ENCODE results near the gene GALNT15.

Gene GALNT15

DNA sequence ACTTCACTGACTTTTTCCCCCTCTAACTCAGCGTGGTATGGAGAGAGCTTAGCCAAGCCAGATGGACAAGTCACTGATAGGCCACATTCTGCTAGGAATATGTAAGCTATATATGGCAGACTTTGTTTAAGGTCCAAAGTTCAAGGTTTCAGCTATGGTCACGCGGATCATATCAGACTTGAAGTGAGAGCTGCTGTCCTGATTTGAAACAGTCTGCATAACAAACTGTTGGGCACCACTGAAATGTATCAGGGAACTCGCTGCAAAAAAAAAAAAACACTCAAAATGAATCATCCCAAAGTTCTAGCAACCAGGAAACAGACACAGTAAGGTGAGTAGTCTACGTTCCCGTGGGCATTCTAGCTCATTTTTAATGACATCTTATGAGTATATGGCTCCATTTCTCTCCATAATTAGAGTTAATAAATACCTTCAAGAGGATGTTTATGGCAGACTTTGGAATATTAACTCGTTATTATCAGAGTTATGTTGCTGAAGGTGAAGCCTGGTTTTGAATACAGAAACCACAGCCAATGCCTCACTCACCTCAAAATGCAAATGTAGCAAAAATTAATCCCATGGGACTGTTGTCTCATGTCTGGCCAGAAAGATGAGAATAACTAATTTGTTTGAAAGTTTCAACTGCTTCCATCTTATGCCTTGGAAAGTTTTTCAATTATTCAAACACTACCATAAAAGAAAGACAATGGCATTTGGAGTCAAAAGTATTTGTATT lies 77.9 kb downstream of the GALNT15 start:
- DNase-seq (ENCODE audit: low read depth in 2 of 3, low spot score in 2 of 3): no peak

DNA sequence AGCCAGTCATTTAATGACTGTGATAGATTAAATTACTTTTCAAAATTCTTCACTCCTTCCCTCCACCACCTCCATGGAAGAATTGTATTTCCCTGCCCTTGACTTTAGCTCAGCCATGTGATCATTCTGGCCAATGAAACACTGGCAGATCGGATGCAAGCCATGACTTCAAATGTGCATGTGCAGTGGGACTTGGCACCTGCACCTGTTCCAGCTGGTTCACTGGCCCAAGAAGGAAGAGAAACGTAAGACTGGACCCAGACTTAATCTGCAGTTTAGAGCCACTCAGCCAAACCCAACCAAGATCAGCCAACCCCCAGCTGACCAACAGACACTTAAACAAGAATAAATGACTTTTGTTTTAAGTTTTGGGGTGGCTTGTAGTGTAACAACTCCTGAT lies 78.5 kb downstream of the GALNT15 start:
- DNase-seq (ENCODE audit: low read depth in 2 of 3, low spot score in 2 of 3): no peak

DNA sequence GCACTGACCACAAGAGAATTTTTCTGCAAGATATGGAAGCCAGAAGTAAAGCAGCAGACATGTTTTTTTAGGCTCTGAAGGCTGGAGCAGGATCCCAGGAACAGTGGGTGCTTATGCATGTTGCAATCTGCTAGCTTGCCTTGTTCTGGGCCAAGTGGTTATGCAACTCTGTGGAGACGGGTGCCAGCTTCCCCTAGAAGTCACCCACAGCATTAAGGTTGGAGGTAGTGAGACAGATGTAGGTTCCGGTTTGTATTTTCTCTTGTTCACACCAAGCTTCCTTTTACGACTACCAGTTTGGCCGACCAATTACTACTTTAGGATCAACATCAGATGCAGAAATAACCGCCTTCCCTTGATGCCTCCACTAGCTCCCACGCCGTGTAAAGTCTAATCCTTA lies 79.1 kb downstream of the GALNT15 start:
- no peak for DNase-seq (ENCODE audit: low read depth in 2 of 3, low spot score in 2 of 3)

DNA sequence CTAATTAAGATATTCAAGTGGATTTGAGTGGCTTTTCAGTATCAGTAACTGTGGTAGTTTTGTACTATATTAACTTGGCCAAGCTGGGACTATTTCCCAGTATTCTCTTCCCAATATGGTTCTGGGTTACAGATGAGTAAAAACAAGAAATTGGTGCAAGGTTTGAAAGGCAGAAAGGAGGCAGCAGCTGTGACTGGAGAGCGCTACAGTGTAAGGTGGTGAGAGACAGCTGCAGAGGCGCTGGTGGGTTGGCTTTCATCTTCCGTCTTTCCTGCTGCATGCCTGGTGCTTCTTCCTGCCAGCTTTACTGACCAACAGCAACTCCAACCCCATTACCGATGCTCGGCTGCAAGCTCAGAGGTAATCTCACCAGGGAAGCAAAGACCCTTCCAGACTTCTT lies 80.4 kb downstream of the GALNT15 start:
- no peak for DNase-seq (ENCODE audit: low read depth in 2 of 3, low spot score in 2 of 3)

DNA sequence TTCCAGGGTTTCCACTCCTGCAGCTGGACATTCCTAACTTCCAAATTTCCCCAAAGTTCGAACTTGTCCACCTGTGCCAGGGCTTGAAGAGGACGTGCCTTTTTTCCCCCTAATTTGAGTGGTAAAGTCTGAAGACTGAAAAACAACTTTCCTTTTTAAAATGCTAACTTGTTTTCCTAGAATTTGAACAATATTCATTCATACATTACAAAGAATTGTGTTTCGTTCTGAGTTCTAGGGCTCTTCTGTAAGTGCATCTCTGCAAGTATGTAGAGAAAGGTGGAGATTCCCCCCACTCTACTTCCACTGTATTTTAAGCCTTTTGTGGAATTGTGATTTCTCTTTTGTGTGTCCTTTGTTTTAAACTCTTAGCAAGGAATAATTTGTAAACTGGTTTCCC lies 80.8 kb downstream of the GALNT15 start:
- DNase-seq (ENCODE audit: low read depth in 2 of 3, low spot score in 2 of 3): no peak

DNA sequence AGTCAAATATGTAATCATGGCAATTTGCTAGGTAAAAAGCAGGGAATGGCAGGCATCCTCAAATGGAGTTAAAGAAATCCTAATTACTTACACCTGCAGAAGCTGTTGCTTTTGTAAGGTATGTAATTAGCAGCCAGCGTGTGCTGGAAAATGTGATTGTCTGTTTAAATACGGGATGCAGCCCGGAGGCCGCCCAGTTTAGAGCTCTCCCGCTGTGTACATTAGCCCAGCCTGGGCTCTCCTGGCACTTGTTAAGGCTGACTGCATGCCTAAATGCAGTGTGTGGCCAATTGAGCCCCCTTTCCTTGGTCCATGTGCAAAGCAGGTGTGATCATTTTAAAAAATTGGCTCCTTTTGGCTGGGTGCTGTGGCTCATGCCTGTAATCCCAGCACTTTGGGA lies 81.2 kb downstream of the GALNT15 start:
- DNase-seq (ENCODE audit: low read depth in 2 of 3, low spot score in 2 of 3): no peak

DNA sequence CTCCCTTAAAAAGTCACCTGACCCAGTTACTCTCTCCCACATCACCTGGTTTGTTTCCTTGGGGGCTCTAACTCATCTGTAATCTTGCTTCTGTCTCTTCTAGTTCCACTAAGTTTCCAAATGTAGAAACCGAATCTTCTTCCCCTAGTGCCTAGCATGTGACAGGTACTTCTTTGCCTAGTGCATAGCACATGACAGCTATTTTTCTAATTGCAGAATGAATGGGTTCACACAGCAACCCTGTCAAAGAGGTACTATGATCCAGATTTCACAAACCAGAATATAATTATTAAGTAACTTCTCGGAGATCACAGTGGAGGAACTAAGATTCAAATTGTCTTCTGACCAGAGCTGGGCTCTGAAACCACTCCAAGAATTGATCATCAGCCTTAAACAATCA lies 82.8 kb downstream of the GALNT15 start:
- DNase-seq (ENCODE audit: low read depth in 2 of 3, low spot score in 2 of 3): no peak

DNA sequence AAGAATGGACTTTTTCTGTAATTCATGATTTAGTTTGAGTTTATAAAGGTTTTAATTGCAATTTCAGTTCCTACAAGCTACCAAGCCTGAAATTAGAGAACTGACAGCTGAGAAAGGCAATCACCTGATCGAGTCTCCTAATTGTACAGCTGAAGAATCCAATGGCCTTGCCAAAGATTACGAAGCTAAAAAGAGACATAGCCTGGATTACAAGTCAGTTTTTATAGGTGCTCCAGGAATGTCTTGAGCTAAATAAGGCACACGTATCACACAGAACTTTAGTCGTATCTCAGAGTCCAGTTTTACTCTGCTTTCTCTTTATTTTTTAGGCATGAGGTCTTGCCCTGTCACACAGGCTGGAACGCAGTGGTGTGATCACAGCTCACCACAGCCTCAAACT lies 83.7 kb downstream of the GALNT15 start:
- no peak for DNase-seq (ENCODE audit: low read depth in 2 of 3, low spot score in 2 of 3)

DNA sequence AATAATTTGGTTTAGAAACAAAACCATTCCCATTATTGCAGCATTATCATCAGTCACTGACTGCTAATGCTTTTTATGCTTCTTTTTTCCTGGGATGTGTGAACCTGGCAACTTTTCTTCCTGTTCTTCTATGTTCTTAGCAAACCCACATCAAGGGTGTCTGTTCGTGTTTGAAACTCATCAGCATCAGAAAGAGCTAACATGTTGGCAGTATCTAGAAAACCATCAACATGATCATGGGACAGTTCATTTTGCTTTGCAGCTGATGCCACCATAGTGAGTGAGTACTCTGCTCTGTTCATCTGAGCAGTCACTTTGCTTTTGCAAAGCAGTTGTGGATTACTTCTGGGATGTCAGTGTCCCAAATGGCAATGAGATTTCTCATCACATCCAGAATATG lies 84.4 kb downstream of the GALNT15 start:
- no peak for DNase-seq (ENCODE audit: low read depth in 2 of 3, low spot score in 2 of 3)

DNA sequence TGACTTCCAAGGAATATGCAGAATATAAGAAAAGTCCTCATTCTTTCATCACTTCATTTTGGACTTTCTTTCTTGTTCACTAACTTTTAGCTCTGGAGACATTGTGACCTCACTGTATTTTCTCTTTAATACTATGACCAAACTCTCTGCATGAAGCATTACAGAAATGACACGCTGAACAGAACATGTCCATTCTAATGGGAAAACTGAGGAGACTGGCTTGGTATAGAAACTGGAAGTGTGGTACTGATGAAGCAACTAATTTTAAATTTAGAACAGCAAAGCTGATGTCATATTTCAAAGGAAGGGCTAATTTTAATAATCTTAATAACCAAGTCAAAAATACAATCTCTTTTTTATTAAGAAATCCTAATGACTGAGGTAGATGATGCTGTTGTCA lies 85.6 kb downstream of the GALNT15 start:
- no peak for DNase-seq (ENCODE audit: low read depth in 2 of 3, low spot score in 2 of 3)

DNA sequence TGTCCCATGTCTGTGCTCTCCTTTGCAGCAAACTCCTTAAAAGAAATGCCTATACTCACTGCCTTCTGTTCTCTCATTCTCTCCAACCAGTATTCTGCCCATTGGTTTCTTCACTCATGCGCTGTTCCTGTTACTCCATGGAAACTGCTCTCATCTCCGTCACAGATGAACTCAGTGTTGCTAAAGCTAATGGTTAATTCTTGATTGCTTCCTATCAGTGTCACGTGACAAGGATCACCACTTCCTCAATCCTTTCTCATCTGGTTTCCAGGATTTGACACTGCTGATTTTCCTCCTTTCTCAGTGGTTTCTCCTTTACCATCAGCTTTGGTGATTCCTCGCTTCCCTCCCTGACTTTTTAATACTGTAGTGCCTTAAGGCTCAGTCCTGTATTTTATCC lies 87.7 kb downstream of the GALNT15 start:
- no peak for DNase-seq (ENCODE audit: low read depth in 2 of 3, low spot score in 2 of 3)

DNA sequence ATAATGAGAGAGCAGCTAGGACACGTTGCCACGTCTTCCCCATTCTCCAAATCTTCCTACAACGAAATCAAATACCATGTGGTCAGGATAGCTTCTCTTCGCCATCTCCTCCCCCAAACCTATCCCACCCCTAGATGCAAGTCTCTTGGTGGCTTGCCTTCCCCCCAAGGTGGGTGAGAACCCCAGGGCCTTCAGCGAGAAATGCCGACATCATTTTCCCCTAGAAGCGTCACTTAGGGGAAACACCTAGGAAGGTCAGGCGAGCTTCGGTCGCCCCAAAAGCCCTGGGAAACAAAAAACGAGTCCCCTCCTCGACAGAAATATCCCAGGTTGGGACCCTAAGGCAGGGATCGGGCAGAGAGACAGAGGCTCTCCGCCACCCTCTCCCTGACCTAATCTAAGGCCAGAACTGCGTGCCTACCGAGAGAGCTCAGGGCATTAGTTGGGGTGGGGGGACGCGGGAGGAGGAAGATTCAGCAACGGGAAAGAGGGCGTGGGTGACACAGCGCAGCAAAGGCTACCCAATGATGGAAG lies 89.8 kb downstream of the GALNT15 start:
- DNase-seq (ENCODE audit: low read depth in 2 of 3, low spot score in 2 of 3): no peak

DNA sequence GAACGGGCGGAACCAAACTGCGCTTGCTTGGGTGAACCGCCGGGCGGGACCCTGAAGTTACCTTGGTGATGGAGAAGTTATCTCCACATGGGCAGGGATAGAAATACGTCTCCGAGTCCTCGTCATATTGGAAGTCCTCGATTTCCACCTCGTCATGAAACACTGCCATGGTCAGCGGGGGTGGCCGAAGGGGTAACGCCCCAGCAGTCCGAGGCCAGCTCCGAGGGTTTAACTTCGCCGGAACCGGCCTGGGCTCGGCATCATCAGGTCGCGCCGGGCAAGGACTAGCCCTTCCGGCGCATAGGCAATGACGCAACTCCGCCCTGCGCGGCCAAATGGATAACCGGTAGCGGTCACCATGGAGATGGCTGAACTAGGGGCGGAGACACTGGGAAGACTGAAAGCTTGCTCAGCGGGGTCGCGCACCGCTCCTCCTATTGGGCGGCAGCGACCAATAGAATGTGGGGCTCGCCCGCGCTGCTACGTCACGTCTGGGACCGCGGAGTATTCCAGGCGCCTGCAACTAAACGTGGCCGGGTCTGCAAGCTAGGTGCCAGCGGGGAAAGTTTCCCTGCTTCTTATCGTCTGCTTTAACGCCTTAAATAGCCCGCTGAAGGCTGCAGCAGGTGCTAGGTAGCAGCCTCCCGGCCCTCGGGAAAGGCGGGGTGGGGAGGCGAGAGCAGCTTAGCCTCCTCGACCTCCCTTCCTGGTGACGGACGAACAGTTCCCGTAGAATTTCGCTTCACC lies 90.4 kb downstream of the GALNT15 start, which contains the start of the genes DPH3 and OXNAD1:
Gene DPH3 (minus strand): TSS at position 236 of the 747 bp plus-strand sequence. CDS start 67 bp downstream, at position 169.
Gene OXNAD1 (plus strand): TSS at position 505 of the 747 bp plus-strand sequence. CDS start 5,741 bp downstream, outside the sequence.
- DNase-seq (ENCODE audit: low read depth in 2 of 3, low spot score in 2 of 3): peak; percentile 97 to 98 (median 98)

DNA sequence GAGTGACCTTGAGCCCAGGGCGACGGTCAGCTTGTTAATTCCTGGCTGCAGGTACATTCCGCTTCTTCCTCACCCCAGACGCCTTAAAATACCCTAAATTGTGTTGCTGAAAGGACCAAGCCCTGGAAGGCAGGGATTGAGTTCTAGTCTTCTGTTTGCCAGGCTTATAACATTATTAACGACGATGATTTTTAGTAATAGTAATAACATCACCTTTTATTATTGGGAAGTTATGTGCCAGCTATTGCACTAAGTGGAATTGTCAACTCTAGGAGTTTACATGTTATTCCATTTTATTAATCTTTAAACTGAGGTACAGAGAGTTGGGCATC lies 90.9 kb downstream of the GALNT15 start:
- no peak for DNase-seq (ENCODE audit: low read depth in 2 of 3, low spot score in 2 of 3)

DNA sequence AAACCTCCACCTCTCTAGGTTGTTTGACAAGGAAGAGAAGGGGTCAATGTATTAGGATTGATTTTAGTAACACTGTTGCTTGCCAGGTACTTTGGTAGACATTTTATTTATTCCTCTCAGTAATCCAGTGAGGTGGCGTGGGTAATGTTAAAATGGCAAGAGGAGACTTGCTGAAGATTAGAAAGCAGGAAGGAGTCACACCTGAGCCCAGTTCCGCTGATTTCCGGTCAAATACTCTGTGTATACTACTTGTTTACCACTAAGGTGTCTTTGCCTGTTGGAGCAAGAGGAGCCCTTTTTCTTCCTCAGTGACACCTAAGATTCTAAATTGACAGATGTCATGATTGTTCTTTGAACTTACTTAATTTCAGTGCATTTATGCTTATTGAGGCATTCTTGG lies 92.2 kb downstream of the GALNT15 start:
- DNase-seq (ENCODE audit: low read depth in 2 of 3, low spot score in 2 of 3): no peak

DNA sequence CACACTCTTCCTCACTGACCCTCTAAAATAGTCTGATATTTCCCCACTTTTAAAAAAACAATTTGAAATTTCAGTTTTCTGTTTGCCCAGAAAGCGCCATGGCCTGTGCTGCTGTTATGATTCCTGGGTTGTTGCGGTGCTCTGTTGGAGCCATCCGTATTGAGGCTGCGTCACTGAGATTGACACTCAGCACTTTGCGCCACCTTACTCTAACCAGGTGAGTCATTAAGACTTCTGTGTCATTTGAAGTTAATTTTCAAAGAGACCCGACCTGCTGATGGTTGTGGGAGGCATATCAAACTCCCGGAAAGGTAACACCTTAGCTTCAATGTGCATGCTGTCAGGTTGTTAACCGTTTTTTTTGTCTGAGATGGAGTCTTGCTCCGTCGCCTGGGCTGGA lies 96.4 kb downstream of the GALNT15 start:
- DNase-seq (ENCODE audit: low read depth in 2 of 3, low spot score in 2 of 3): no peak

DNA sequence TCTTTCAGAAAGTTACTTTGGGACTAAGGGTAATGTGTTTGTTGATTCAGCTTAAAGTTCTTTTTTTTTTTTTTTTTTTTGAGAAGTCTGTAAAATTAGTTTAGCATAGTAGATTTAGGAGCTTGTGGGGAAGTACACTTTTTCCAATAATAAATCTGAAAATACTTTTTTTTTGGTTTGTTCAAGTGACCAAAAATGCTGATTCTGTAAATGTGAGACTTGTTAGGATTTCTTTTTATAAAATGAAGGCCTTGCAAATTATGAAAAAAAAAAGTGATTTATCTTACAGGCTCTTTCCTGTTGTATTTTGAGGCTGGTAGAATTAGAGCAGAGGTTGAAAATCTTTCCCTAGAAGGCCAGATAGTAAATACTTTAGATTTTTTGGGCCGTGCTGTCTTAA lies 98.1 kb downstream of the GALNT15 start:
- DNase-seq (ENCODE audit: low read depth in 2 of 3, low spot score in 2 of 3): no peak

DNA sequence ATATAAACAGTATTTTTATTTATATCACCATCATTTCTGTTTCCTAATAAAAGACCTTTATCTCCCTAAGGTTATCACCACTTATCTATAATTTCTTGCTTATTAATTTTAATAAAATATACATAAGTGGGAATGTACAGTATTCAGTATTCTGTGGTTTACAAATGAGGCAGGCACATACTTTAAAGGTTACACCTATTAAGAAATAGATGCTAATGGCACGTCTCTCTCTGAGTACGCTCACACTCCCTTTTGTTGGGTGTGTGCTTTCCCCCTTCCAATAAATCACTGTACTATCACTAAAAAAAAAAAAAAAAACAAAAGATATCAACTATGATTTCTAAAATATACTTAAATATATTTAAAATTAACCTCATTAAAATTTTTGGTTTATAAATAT lies 99.4 kb downstream of the GALNT15 start:
- DNase-seq (ENCODE audit: low read depth in 2 of 3, low spot score in 2 of 3): no peak

DNA sequence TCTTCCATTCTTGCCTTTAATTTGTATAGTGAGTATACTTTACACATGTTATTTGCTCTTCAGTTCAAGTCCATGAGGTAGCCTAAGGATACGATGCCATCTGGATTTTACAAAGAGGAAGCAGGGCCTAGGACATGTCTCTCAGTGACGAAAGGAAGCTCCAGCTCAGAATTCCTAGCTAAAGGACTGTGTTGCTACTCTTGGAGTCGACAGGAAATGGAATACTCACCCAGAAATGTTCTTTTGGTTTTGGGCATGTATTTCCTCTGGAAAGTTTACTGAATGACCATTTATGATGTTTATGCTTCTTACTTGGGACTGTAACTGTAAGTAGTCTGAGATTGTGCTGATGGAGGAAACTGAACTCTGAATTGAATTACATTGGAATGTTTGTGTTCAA lies 103.0 kb downstream of the GALNT15 start:
- DNase-seq (ENCODE audit: low read depth in 2 of 3, low spot score in 2 of 3): no peak

DNA sequence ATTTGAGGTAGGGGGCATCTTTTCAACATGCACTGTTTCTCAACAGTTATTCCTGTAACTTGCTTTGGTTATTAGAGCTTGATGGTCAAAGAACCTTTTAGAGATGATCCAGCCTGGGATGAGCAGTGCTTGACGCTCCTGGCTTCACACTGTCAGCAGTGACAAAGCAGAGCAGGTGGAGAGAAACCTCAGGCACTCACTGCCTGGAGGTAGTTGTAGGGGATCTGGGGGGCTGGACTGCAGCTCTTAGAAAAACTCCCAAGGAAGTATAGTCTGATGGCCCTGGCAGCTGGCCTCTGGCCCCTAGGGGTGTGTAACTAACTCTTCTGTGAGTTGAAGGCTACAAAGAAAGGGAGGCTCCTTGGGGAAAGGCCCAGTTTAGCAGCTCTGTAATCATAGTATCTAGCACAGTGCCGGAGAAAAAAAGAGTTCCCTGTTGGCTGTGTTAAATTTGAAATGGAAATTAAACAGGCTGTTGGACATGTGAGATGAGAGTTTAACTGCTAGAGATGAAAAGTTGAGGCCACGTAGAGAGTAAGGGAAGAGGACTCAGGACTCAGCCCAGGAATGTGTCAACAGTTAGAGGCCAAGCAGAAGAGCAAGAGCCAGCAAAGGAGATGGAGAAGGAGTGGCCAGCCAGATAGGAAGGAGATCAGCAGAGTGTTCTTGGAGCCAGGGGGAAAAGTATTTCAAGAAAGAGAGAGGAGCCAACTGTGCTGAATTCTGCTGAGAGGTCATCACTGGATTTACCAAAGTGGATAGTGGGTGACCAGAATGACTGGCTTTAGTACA lies 104.7 kb downstream of the GALNT15 start:
- DNase-seq (ENCODE audit: low read depth in 2 of 3, low spot score in 2 of 3): no peak

DNA sequence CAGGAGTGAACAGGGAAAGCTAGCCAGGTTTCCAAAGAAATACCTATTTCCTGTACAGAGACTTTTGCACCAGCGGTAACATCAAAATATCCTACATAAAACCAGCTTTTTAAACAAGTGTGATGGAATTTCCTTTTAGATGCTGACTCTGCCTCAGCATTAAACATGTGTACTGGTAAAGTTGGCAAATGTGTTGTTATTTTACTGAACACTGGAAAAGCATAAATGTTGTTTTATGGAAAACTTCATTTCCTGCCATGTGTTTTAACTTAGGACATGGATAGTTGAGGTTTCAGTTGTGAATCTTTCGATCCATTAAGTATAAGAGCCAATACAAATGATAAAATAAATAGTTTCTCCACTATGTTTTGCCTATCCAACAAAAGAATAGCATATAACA lies 106.2 kb downstream of the GALNT15 start:
- no peak for DNase-seq (ENCODE audit: low read depth in 2 of 3, low spot score in 2 of 3)
